Natural killer cell (primary cell): Measurements from ENCODE around the gene PHLPP1. TPM values are rescaled to one million over a fixed set of nuclear protein-coding genes. Genes with fewer than 3 reads are reported as not detected.
A peak's percentile ranks its signal among the peaks of the same experiment; 100 is the strongest.

Source experiments
- ATAC-seq, 3 donors: fragments of 150-1000 bp in 2 of 3; fragments of 200-7000 bp in 1 of 3; cut with Tn5 transposase; 1 replicate in 1 of 3; 2 replicates in 2 of 3; pipeline ENCODE4 v1.10.0; 2021; ENCODE audit warnings: mild to moderate bottlenecking in 2 of 3, moderate library complexity in 2 of 3
- DNase-seq, 2 donors: peaks; one replicate each; pipeline versions ENCODE4 v3.0.0 to v3.0.0-alpha.2; 2013 to 2021; ENCODE audit warnings: mixed read lengths in 1 of 2
- H3K27ac ChIP-seq: one replicate; pipeline ENCODE4 v1.5.1; 2013; ENCODE audit warnings: mild to moderate bottlenecking, low read length
- H3K27me3 ChIP-seq: one replicate; pipeline ENCODE4 v1.6.1; 2013; ENCODE audit warnings: low read length; ENCODE audit not compliant: control insufficient read depth, insufficient read depth
- H3K36me3 ChIP-seq: one replicate; pipeline ENCODE4 v1.6.1; 2013; ENCODE audit warnings: low read length; ENCODE audit not compliant: control insufficient read depth, insufficient read depth
- H3K4me1 ChIP-seq: one replicate; pipeline ENCODE4 v1.6.1; 2013; ENCODE audit warnings: low read length; ENCODE audit not compliant: control insufficient read depth, insufficient read depth
- H3K4me3 ChIP-seq: one replicate; pipeline ENCODE4 v1.5.1; 2013; ENCODE audit warnings: low read length
- H3K9me3 ChIP-seq: one replicate; pipeline ENCODE4 v1.6.1; 2013; ENCODE audit warnings: low read length; ENCODE audit not compliant: control insufficient read depth, insufficient read depth
- H3K27ac Mint-ChIP-seq, 2 donors: one replicate each; pipeline ENCODE4 v1.8.0; 2022; ENCODE audit warnings: mild to moderate bottlenecking in 2 of 2, mixed read lengths in 2 of 2, moderate library complexity in 1 of 2
- H3K27me3 Mint-ChIP-seq, 2 donors: one replicate each; pipeline ENCODE4 v1.8.0; 2022; ENCODE audit warnings: low read depth in 2 of 2, mixed read lengths in 2 of 2
- H3K36me3 Mint-ChIP-seq: one replicate; pipeline ENCODE4 v1.8.0; 2022; ENCODE audit warnings: mixed read lengths
- H3K4me1 Mint-ChIP-seq, 2 donors: one replicate each; pipeline ENCODE4 v1.8.0; 2022; ENCODE audit warnings: mixed read lengths in 2 of 2
- H3K4me3 Mint-ChIP-seq: one replicate; pipeline ENCODE4 v1.8.0; 2022; ENCODE audit warnings: mild to moderate bottlenecking, moderate library complexity, mixed read lengths
- H3K9me3 Mint-ChIP-seq, 2 donors: one replicate each; pipeline ENCODE4 v1.8.0; 2022; ENCODE audit warnings: mixed read lengths in 2 of 2
- CTCF ChIP-seq: fragments of 200-600 bp; IDR thresholded peaks from one replicate; pipeline ENCODE4 v1.8.0; 2022; ENCODE audit warnings: antibody characterized with exemption
- WGBS: methylation state at CpG from one replicate; pipeline ENCODE4 v1.1.7; 2013; ENCODE audit warnings: missing lambda C conversion rate; ENCODE audit not compliant: insufficient coverage; 5-methylcytosine and 5-hydroxymethylcytosine counted together
- intact Hi-C: fragments of 100-400 bp; cut with micrococcal nuclease; formaldehyde crosslinking; loops from one replicate; pipeline ENCODE4 v1.14.2; 2022
- total RNA-seq, 4 donors: library from RNA; stranded (reverse); fragments of 120-200 nt in 1 of 4; gene quantifications; one replicate each; pipeline versions ENCODE4 v1.2.3 to v1.2.4, GENCODE V29; 2013 to 2022

Gene PHLPP1
- total RNA-seq, 3 donors from 2014 or later (not counting 1 experiment from before 2014, with no cell fraction given) = 12.1 to 14.8 (median 12.2) TPM

GRCh38 chr18:63025251-63026090, 310.1 kb downstream of the PHLPP1 start:
- no peaks in the 10 kb centered on the region for H3K27me3 ChIP-seq
- Mint-ChIP-seq H3K27ac (no peak overlapping the region), H3K36me3 (no peaks in the 10 kb centered on the region), H3K9me3 (no peaks in the 10 kb centered on the region), H3K4me1 (peaks cover 0 to 5% of the 10 kb centered on the region in 2 donors), H3K4me3 (no peak overlapping the region), H3K27me3 (no peaks in the 10 kb centered on the region)
- no peaks in the 10 kb centered on the region for H3K36me3 ChIP-seq
- no peak overlapping the region for H3K4me3 ChIP-seq
- intact Hi-C loops = no loop called here
- DNase-seq (peak in 1 of 2 donors; percentile 14), ATAC-seq (no peak)
- no peaks in the 10 kb centered on the region for H3K4me1 ChIP-seq
- H3K27ac ChIP-seq = no peak overlapping the region
- H3K9me3 ChIP-seq = no peaks in the 10 kb centered on the region
- no peak for TF ChIP-seq CTCF
- 84% methylated on average over 11 of the region's 12 CpGs for WGBS

GRCh38 chr18:63028380-63028779, 313.0 kb downstream of the PHLPP1 start:
- no peaks in the 10 kb centered on the region for H3K36me3 ChIP-seq
- TF ChIP-seq CTCF = no peak
- no peak for ATAC-seq
- DNase-seq = no peak
- no peak overlapping the region for H3K27ac ChIP-seq
- no peak overlapping the region for H3K4me3 ChIP-seq
- intact Hi-C loops = no loop called here
- no peaks in the 10 kb centered on the region for H3K4me1 ChIP-seq
- Mint-ChIP-seq H3K27ac (no peak overlapping the region), H3K27me3 (no peaks in the 10 kb centered on the region), H3K36me3 (no peaks in the 10 kb centered on the region), H3K4me3 (no peak overlapping the region), H3K9me3 (no peaks in the 10 kb centered on the region), H3K4me1 (peaks cover 0 to 2% of the 10 kb centered on the region in 2 donors)
- H3K27me3 ChIP-seq = no peaks in the 10 kb centered on the region
- 36% methylated on average over 1 of the region's 2 CpGs for WGBS
- no peaks in the 10 kb centered on the region for H3K9me3 ChIP-seq

Other genes with a start within 250 kb of the PHLPP1 start
- gene ZCCHC2, start 192.5 kb upstream of the PHLPP1 start, total RNA-seq = 10 to 100 TPM; 50.4 to 81.2 (median 59.6) TPM